ENCODE measurements around the gene BMS1.

The BMS1 gene

DNA sequence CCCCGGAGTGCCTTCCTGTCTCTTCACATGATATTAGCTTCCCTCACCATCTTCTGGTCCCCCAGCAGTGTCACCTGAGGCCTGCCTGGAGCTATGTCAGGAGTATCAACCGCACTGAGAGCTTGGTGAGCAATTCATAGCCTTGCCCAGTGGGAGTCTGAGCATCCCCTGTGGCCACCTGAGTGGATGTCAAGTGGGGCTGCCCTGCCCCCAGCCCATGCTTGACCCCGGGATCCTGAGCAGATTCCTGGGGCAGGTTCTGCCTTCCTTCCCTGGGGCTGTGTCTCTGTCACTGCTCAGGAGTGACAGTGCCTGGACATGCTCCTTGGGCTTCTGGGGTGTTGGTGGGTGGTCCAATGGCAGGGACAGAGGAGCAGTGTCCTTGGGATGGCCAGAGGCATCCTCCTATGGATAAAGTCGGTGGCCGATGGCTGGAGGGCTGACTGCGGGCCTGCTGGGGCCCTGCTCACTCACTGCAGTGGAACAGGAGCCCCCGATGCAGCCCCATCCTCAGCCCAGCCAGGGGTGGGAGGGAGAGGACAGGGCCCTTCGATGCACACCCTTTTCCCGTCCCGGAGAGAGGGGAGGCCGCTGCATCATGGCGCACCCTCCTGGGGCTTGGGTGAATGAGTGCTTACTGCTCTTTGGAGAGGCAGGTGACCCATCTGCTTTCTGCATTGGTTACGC lies 95.7 kb downstream of the BMS1 start:
- Histone ChIP-seq H3K27ac (ENCODE audit: low read depth in 2 of 2, low read length in 2 of 2) (no peak overlapping the region), H3K9ac (ENCODE audit: low read depth in 1 of 2, low read length in 2 of 2) (no peak overlapping the region)

DNA sequence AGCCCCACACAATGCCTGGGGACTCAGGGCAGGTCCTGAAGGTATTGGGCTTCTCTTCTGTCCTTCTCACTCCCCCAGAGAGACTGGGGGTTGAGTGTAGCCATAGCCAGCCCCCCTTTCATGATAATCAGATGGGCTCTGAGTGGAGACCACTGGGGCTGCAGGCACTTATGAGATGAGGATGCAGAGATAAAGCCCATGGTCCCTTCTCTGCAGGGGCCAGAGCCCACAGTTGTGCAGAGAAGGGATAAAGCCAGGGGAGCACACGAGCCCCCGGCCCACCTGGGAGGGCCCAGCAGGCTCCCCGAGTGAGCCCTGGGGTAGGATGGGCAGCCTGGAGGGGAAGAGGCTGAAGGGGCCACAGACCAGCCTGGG lies 96.2 kb downstream of the BMS1 start:
- Histone ChIP-seq H3K4me1 (ENCODE audit: control insufficient read depth in 2 of 2, insufficient read depth in 2 of 2, low read length in 2 of 2) (no peaks in the 10 kb centered on the region), H3K27ac (ENCODE audit: low read depth in 2 of 2, low read length in 2 of 2) (no peak overlapping the region), H3K9ac (ENCODE audit: low read depth in 1 of 2, low read length in 2 of 2) (no peak overlapping the region), H3K36me3 (ENCODE audit: control insufficient read depth in 2 of 2, insufficient read depth in 2 of 2, low read length in 2 of 2) (no peaks in the 10 kb centered on the region), H3K27me3 (ENCODE audit: control insufficient read depth in 2 of 2, insufficient read depth in 2 of 2, low read length in 2 of 2) (no peaks in the 10 kb centered on the region), H3K9me3 (ENCODE audit: control insufficient read depth in 2 of 2, low read length in 2 of 2) (peaks cover 0 to 2% of the 10 kb centered on the region in 2 donors), H3K4me3 (ENCODE audit: low read length in 2 of 2) (no peak overlapping the region)

More for the DNA sequence above, 95.7 kb downstream of the BMS1 start:
- Histone ChIP-seq H3K4me1 (ENCODE audit: control insufficient read depth in 2 of 2, insufficient read depth in 2 of 2, low read length in 2 of 2) (no peaks in the 10 kb centered on the region), H3K9me3 (ENCODE audit: control insufficient read depth in 2 of 2, low read length in 2 of 2) (peaks cover 0 to 2% of the 10 kb centered on the region in 2 donors), H3K27me3 (ENCODE audit: control insufficient read depth in 2 of 2, insufficient read depth in 2 of 2, low read length in 2 of 2) (no peaks in the 10 kb centered on the region), H3K36me3 (ENCODE audit: control insufficient read depth in 2 of 2, insufficient read depth in 2 of 2, low read length in 2 of 2) (no peaks in the 10 kb centered on the region), H3K4me3 (ENCODE audit: low read length in 2 of 2) (no peak overlapping the region)

DNA sequence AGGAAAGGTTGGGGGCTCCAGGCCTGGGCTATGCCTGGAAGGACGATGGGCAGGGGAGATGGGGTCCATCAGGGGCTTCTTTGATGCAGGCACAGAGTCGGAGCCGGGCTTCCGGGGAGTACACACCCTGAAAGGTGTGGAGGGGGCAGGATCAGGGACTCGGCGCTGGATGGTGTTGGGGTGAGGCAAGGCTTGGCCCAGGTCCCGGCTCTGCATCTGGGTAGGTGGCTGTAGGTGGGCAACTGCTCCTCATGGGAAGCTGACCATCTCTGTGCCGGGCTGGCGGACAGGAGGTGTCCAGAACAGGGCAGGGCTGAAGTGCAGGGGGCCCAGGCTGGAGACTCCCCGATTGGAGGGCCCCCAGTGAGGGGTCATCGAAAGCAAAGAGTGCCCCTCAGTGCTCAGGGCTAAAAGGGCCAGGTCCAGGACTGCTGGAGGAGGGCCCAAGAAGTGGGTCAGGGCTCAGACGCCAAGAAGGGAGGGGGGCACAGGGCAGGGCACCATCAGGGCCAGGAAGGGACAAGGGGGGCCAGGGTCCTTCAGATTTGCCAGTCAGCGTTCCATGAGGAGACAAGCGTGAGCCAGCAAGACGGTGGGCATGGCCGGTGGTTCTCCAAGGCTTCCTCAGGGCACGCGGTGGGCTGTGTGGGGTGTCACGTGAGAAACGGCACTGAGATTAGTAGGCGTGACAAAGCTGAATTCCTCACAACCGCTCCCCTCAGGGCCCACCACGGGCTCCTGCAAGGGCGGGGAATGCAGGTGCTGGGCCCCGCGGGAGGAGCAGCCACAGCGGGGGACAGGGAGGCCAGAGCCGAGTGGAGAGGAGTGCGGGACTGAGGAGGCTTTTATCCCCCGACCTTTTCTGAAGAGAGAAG lies 97.0 kb downstream of the BMS1 start:
- H3K9me3 ChIP-seq (ENCODE audit: control insufficient read depth in 2 of 2, low read length in 2 of 2) = peaks cover 0 to 2% of the 10 kb centered on the region in 2 donors

DNA sequence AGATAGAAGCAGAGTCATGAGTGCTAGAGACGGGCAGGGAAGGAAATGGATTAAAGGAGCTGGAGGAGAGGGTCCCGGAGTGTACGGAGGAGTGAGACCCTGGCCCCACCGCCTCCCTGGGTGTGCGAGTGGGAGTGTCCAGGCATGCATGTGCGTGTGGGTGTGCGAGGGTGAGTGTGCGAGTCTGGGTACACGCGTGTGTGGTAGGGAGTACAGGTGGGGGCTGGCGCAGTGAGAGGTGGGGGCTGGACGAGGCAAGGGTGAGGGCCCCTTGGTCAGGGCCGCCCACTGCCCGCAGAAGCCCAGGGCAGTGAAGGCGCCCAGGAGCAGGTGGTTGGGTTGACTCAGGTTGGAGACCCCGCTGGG lies 97.6 kb downstream of the BMS1 start:
- H3K27me3 ChIP-seq (ENCODE audit: control insufficient read depth in 2 of 2, insufficient read depth in 2 of 2, low read length in 2 of 2) = no peaks in the 10 kb centered on the region
- H3K4me1 ChIP-seq (ENCODE audit: control insufficient read depth in 2 of 2, insufficient read depth in 2 of 2, low read length in 2 of 2) = no peaks in the 10 kb centered on the region
- H3K36me3 ChIP-seq (ENCODE audit: control insufficient read depth in 2 of 2, insufficient read depth in 2 of 2, low read length in 2 of 2) = no peaks in the 10 kb centered on the region
- no peak overlapping the region for H3K9ac ChIP-seq (ENCODE audit: low read depth in 1 of 2, low read length in 2 of 2)
- no peak overlapping the region for H3K27ac ChIP-seq (ENCODE audit: low read depth in 2 of 2, low read length in 2 of 2)
- peaks cover 0 to 2% of the 10 kb centered on the region in 2 donors for H3K9me3 ChIP-seq (ENCODE audit: control insufficient read depth in 2 of 2, low read length in 2 of 2)
- H3K4me3 ChIP-seq (ENCODE audit: low read length in 2 of 2) = no peak overlapping the region

More for the DNA sequence above, 97.0 kb downstream of the BMS1 start:
- Histone ChIP-seq H3K27me3 (ENCODE audit: control insufficient read depth in 2 of 2, insufficient read depth in 2 of 2, low read length in 2 of 2) (no peaks in the 10 kb centered on the region), H3K36me3 (ENCODE audit: control insufficient read depth in 2 of 2, insufficient read depth in 2 of 2, low read length in 2 of 2) (no peaks in the 10 kb centered on the region), H3K4me3 (ENCODE audit: low read length in 2 of 2) (no peak overlapping the region), H3K4me1 (ENCODE audit: control insufficient read depth in 2 of 2, insufficient read depth in 2 of 2, low read length in 2 of 2) (no peaks in the 10 kb centered on the region), H3K9ac (ENCODE audit: low read depth in 1 of 2, low read length in 2 of 2) (no peak overlapping the region), H3K27ac (ENCODE audit: low read depth in 2 of 2, low read length in 2 of 2) (no peak overlapping the region)

DNA sequence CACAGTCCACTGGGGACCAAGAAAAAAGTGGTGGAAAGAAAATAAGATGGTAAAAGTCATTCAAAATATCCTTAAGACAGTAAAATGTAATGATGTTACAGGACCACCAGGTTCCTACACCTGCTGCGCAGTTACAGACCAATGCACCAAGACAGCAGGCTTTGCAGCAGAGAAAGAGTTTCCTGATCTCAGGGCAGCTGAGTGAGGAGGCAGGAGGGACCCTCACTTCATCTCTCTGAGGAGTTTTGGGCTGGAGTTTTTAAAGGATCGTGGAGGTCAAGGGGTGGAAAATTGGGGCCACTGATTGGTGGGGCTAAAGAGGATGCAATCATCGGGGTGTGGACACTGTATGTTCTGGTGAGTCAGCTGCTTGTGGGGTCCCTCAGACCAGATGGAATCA lies 100.0 kb downstream of the BMS1 start:
- no peaks in the 10 kb centered on the region for H3K27me3 ChIP-seq (ENCODE audit: control insufficient read depth in 2 of 2, insufficient read depth in 2 of 2, low read length in 2 of 2)
- no peak overlapping the region for H3K9ac ChIP-seq (ENCODE audit: low read depth in 1 of 2, low read length in 2 of 2)
- H3K4me1 ChIP-seq (ENCODE audit: control insufficient read depth in 2 of 2, insufficient read depth in 2 of 2, low read length in 2 of 2) = no peaks in the 10 kb centered on the region
- H3K9me3 ChIP-seq (ENCODE audit: control insufficient read depth in 2 of 2, low read length in 2 of 2) = peaks cover 0 to 2% of the 10 kb centered on the region in 2 donors
- H3K4me3 ChIP-seq (ENCODE audit: low read length in 2 of 2) = no peak overlapping the region
- H3K36me3 ChIP-seq (ENCODE audit: control insufficient read depth in 2 of 2, insufficient read depth in 2 of 2, low read length in 2 of 2) = no peaks in the 10 kb centered on the region
- H3K27ac ChIP-seq (ENCODE audit: low read depth in 2 of 2, low read length in 2 of 2) = no peak overlapping the region

All from mucosa of rectum (tissue), 2 donors.